Sigmoid colon (tissue), 7 donors: Measurements from ENCODE around the gene BAHD1. TPM values are rescaled to one million over a fixed set of nuclear protein-coding genes. Genes with fewer than 3 reads are reported as not detected.

Experiments used
- DNase-seq: peaks from one replicate; pipeline ENCODE4 v3.0.0-alpha.2; 2019
- H3K27ac ChIP-seq, 4 donors: fragments of 200-600 bp; sonication (generic); one replicate each; pipeline ENCODE4 v1.5.1; 2016 to 2019; ENCODE audit warnings: mild to moderate bottlenecking in 1 of 4
- H3K27me3 ChIP-seq, 3 donors: fragments of 200-600 bp; sonication (generic); one replicate each; pipeline ENCODE4 v1.5.1; 2019; ENCODE audit warnings: mild to moderate bottlenecking in 1 of 3
- H3K36me3 ChIP-seq, 4 donors: fragments of 200-600 bp; sonication (generic); one replicate each; pipeline ENCODE4 v1.5.1; 2016 to 2019
- H3K4me1 ChIP-seq, 4 donors: fragments of 200-600 bp; sonication (generic); one replicate each; pipeline ENCODE4 v1.5.1; 2017 to 2019
- H3K4me3 ChIP-seq, 4 donors: fragments of 200-600 bp; sonication (generic); one replicate each; pipeline ENCODE4 v1.5.1; 2017 to 2019; ENCODE audit warnings: mild to moderate bottlenecking in 2 of 4, moderate library complexity in 1 of 4
- H3K9me3 ChIP-seq, 4 donors: fragments of 200-600 bp in 3 of 4; sonication (generic) in 3 of 4; one replicate each; pipeline versions ENCODE4 v1.5.1 to v1.6.1; 2013 to 2019
- CTCF ChIP-seq, 4 experiments: fragments of 450-650 bp in 3 of 4; fragments of 200-600 bp in 1 of 4; IDR thresholded peaks; one replicate each; pipeline ENCODE4 v1.5.1; 2016 to 2019; ENCODE audit warnings: antibody characterized with exemption in 4 of 4, mild to moderate bottlenecking in 3 of 4, moderate library complexity in 2 of 4
- EP300 ChIP-seq, 4 donors: sonication (generic); formaldehyde crosslinking; IDR thresholded peaks; one replicate each; pipeline ENCODE4 v1.6.1; 2017; ENCODE audit warnings: antibody characterized with exemption in 4 of 4
- POLR2A ChIP-seq, 2 donors: fragments of 450-650 bp; IDR thresholded peaks; one replicate each; pipeline ENCODE4 v1.6.1; 2016; ENCODE audit warnings: antibody characterized with exemption in 2 of 2, mild to moderate bottlenecking in 2 of 2, moderate library complexity in 2 of 2
- POLR2AphosphoS5 ChIP-seq, 4 donors: sonication (generic); formaldehyde crosslinking; IDR thresholded peaks; one replicate each; pipeline ENCODE4 v1.6.1; 2017; ENCODE audit warnings: antibody characterized with exemption in 4 of 4
- WGBS, 2 donors: extraction: QIAGEN DNeasy Blood & Tissue Kit; methylation state at CpG; one replicate each; pipeline ENCODE4 v1.1.7; 2013; 5-methylcytosine and 5-hydroxymethylcytosine counted together
- intact Hi-C: fragments of 100-400 bp; cut with DNase I; formaldehyde crosslinking; loops from one replicate; pipeline ENCODE4 v1.15.1; 2023
- polyA plus RNA-seq, 3 donors: library from polyadenylated mRNA; stranded (reverse); fragments of 200-250 nt; gene quantifications; one replicate each; pipeline ENCODE4 v1.2.3, GENCODE V29; 2013
- total RNA-seq, 4 donors: library from RNA; depleted of rRNA; stranded (reverse); fragments of >200 nt; gene quantifications; one replicate each; pipeline ENCODE4 v1.1.0, GENCODE V29; 2016
- donor health status: healthy with polysubstance abuse.
- donor health status: Bipolar disorder and iron deficiency.
- donor health status: healthy.

The BAHD1 gene
- total and polyA plus RNA-seq, 7 donors, result 7.7 to 20.2 (median 9.6) TPM

GRCh38 chr15:40428185-40428584 lies 12.6 kb upstream of the BAHD1 start:
- no peaks in the 10 kb centered on the region for H3K27me3 ChIP-seq
- intact Hi-C loops, result no loop called here
- no peaks in the 10 kb centered on the region for H3K36me3 ChIP-seq
- TF ChIP-seq CTCF (IDR thresholded peaks at IDR 0.05) (no peak), POLR2A (IDR thresholded peaks at IDR 0.05) (no peak), EP300 (IDR thresholded peaks at IDR 0.05) (no peak)
- H3K4me3 ChIP-seq, result no peak overlapping the region
- no peaks in the 10 kb centered on the region for H3K4me1 ChIP-seq
- 89 to 90% methylated on average over 4 of the region's 4 CpGs for WGBS, 2 donors
- no peaks in the 10 kb centered on the region for H3K9me3 ChIP-seq
- no peak for DNase-seq
- no peak overlapping the region for H3K27ac ChIP-seq

GRCh38 chr15:40429068-40429710 lies 11.6 kb upstream of the BAHD1 start:
- Histone ChIP-seq H3K27me3 (no peaks in the 10 kb centered on the region), H3K9me3 (no peaks in the 10 kb centered on the region), H3K27ac (no peak overlapping the region), H3K4me3 (no peak overlapping the region), H3K36me3 (no peaks in the 10 kb centered on the region), H3K4me1 (no peaks in the 10 kb centered on the region)
- no peak for TF ChIP-seq EP300 (IDR thresholded peaks at IDR 0.05)
- TF ChIP-seq CTCF (IDR thresholded peaks at IDR 0.05), result no peak
- TF ChIP-seq POLR2A (IDR thresholded peaks at IDR 0.05), result no peak
- no peak for TF ChIP-seq POLR2AphosphoS5 (IDR thresholded peaks at IDR 0.05)
- intact Hi-C loops, result no loop called here
- no peak for DNase-seq
- 80 to 92% methylated on average over 10 of the region's 10 CpGs for WGBS, 2 donors

GRCh38 chr15:40430271-40430805 lies 10.4 kb upstream of the BAHD1 start:
- Histone ChIP-seq H3K9me3 (no peaks in the 10 kb centered on the region), H3K36me3 (no peaks in the 10 kb centered on the region), H3K4me1 (no peaks in the 10 kb centered on the region), H3K27me3 (peaks cover 0 to 2% (median 0%) of the 10 kb centered on the region in 3 donors), H3K4me3 (no peak overlapping the region), H3K27ac (no peak overlapping the region)
- no peak for TF ChIP-seq POLR2AphosphoS5 (IDR thresholded peaks at IDR 0.05)
- no peak for TF ChIP-seq EP300 (IDR thresholded peaks at IDR 0.05)
- TF ChIP-seq POLR2A (IDR thresholded peaks at IDR 0.05), result no peak
- no peak for TF ChIP-seq CTCF (IDR thresholded peaks at IDR 0.05)
- WGBS, 2 donors, result 15 to 66% methylated on average over 10 of the region's 10 CpGs
- intact Hi-C loops, result no loop called here
- no peak for DNase-seq

GRCh38 chr15:40435023-40435709 lies 5.6 kb upstream of the BAHD1 start:
- DNase-seq, result no peak
- peaks cover 0 to 27% (median 26%) of the 10 kb centered on the region in 4 donors for H3K4me1 ChIP-seq
- intact Hi-C loops, result no loop called here
- H3K27ac ChIP-seq, result no peak overlapping the region
- no peak for TF ChIP-seq POLR2AphosphoS5 (IDR thresholded peaks at IDR 0.05)
- TF ChIP-seq EP300 (IDR thresholded peaks at IDR 0.05), result no peak
- TF ChIP-seq CTCF (IDR thresholded peaks at IDR 0.05), result no peak
- TF ChIP-seq POLR2A (IDR thresholded peaks at IDR 0.05), result no peak
- 51 to 72% methylated on average over 20 of the region's 20 CpGs for WGBS, 2 donors
- H3K27me3 ChIP-seq, result peaks cover 15 to 33% (median 25%) of the 10 kb centered on the region in 3 donors
- no peaks in the 10 kb centered on the region for H3K36me3 ChIP-seq
- no peak overlapping the region for H3K4me3 ChIP-seq
- H3K9me3 ChIP-seq, result no peaks in the 10 kb centered on the region
